Breast epithelium (tissue), 4 donors: Measurements from ENCODE around the gene BCAS3. TPM values are rescaled to one million over a fixed set of nuclear protein-coding genes. Genes with fewer than 3 reads are reported as not detected.
"Not testable (repeated sequence)": the region's sequence is repeated elsewhere in the genome, so short reads cannot be mapped to it uniquely, and the experiment has no call there.

Source experiments
- DNase-seq, 2 donors: peaks; one replicate each; pipeline ENCODE4 v3.0.0-alpha.2; 2019; ENCODE audit warnings: low spot score in 2 of 2
- H3K27ac ChIP-seq, 2 donors: fragments of 200-600 bp; sonication (generic) in 1 of 2; one replicate each; pipeline ENCODE4 v1.5.1; 2016 to 2019; ENCODE audit warnings: mild to moderate bottlenecking in 1 of 2
- H3K27me3 ChIP-seq, 2 donors: fragments of 200-600 bp; sonication (generic) in 1 of 2; one replicate each; pipeline versions ENCODE4 v1.5.1 to v1.6.0; 2017 to 2019; ENCODE audit warnings: control low read depth in 1 of 2, mild to moderate bottlenecking in 1 of 2
- H3K36me3 ChIP-seq: fragments of 200-600 bp; one replicate; pipeline ENCODE4 v1.5.1; 2019
- H3K4me1 ChIP-seq, 2 donors: fragments of 200-600 bp; sonication (generic); one replicate each; pipeline ENCODE4 v1.5.1; 2016 to 2019; ENCODE audit warnings: control low read depth in 1 of 2
- H3K4me3 ChIP-seq, 3 donors: fragments of 200-600 bp; sonication (generic); 1 replicate in 2 of 3; 2 replicates in 1 of 3; pipeline ENCODE4 v1.5.1; 2016 to 2019; ENCODE audit warnings: mild to moderate bottlenecking in 3 of 3, moderate library complexity in 2 of 3
- H3K9me3 ChIP-seq, 2 donors: fragments of 200-600 bp; sonication (generic) in 1 of 2; one replicate each; pipeline ENCODE4 v1.5.1; 2016 to 2019; ENCODE audit warnings: control low read depth in 1 of 2
- POLR2A ChIP-seq: fragments of 450-650 bp; IDR thresholded peaks from one replicate; pipeline ENCODE4 v1.6.1; 2016; ENCODE audit warnings: antibody characterized with exemption, mild to moderate bottlenecking, moderate library complexity
- POLR2AphosphoS5 ChIP-seq, 3 donors: sonication (generic); formaldehyde crosslinking; IDR thresholded peaks; one replicate each; pipeline ENCODE4 v1.6.1; 2017; ENCODE audit warnings: antibody characterized with exemption in 3 of 3
- intact Hi-C: fragments of 100-400 bp; cut with DNase I; formaldehyde crosslinking; loops from one replicate; pipeline ENCODE4 v1.15.1; 2023; ENCODE audit warnings: low total_unique reads
- total RNA-seq, 3 donors: library from RNA; depleted of rRNA; stranded (reverse); fragments of >200 nt; gene quantifications; one replicate each; pipeline ENCODE4 v1.1.0, GENCODE V29; 2016
- TF ChIP-seq, protein P1 (sequence below), 3 donors: fragments of 450-650 bp; IDR thresholded peaks; one replicate each; pipeline ENCODE4 v1.5.1; 2016 to 2017; ENCODE audit warnings: antibody characterized with exemption in 3 of 3, mild to moderate bottlenecking in 3 of 3, moderate library complexity in 3 of 3

Gene BCAS3
- total RNA-seq, 3 donors from 2014 or later = 30.8 to 47.9 (median 31.2) TPM

DNA sequence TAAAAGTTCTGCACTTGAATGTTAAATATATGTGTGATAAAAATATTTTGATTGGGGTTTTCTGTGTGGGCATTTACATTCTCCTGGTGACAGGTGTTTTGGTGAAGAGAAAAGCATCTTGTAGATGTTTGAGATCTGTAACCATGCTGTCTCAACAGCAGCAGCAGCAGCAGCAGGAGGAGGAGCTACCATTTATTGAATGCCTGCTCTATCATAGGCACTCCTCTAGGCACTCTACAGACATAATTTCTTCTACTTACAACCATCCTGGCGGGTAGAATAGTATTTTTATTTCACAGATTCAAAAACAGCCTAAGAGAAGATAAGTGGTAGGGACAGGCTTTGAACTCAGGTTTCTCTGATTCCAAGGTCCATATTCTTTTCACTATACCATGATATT lies 562.3 kb downstream of the BCAS3 start:
- Histone ChIP-seq H3K27me3 (no peaks in the 10 kb centered on the region), H3K9me3 (no peaks in the 10 kb centered on the region), H3K27ac (no peak overlapping the region), H3K36me3 (no peaks in the 10 kb centered on the region), H3K4me3 (no peak overlapping the region), H3K4me1 (no peaks in the 10 kb centered on the region)
- DNase-seq = no peak
- intact Hi-C loops = no loop called here
- TF ChIP-seq POLR2A (no peak), POLR2AphosphoS5 (IDR thresholded peaks at IDR 0.05) (no peak)
- TF ChIP-seq, protein P1, sequence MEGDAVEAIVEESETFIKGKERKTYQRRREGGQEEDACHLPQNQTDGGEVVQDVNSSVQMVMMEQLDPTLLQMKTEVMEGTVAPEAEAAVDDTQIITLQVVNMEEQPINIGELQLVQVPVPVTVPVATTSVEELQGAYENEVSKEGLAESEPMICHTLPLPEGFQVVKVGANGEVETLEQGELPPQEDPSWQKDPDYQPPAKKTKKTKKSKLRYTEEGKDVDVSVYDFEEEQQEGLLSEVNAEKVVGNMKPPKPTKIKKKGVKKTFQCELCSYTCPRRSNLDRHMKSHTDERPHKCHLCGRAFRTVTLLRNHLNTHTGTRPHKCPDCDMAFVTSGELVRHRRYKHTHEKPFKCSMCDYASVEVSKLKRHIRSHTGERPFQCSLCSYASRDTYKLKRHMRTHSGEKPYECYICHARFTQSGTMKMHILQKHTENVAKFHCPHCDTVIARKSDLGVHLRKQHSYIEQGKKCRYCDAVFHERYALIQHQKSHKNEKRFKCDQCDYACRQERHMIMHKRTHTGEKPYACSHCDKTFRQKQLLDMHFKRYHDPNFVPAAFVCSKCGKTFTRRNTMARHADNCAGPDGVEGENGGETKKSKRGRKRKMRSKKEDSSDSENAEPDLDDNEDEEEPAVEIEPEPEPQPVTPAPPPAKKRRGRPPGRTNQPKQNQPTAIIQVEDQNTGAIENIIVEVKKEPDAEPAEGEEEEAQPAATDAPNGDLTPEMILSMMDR (IDR thresholded peaks at IDR 0.05) = no peak

DNA sequence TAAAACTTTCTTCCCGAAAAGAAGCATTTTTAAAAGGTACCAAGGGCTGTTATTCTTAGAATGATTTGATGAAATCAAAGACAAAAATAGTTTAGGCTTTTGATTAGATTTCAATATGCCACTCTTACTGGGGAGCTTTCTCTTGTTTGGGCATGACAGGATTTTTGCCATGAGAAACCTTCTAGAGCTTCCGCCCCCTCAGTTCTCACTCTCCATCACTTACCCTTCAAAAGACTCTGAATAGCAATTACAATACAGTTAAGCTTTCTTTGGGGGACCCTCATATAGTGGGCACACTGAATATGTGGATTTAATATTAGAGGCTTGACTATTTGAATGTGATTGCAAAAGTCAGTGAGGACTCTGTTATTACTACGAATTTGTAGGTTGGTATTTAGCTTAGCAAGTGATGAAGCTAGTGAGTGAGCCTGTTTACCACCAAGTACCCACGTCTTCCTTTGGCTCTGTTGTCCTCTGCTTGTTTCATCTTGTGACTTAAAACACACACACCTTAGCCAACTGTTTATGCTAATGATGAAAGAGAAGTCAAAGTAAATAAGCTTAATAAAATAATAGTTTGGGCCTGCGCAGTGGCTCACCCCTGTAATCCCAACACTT lies 563.3 kb downstream of the BCAS3 start:
- Histone ChIP-seq H3K4me1 (no peaks in the 10 kb centered on the region), H3K36me3 (no peaks in the 10 kb centered on the region), H3K9me3 (no peaks in the 10 kb centered on the region), H3K4me3 (no peak overlapping the region), H3K27ac (no peak overlapping the region), H3K27me3 (no peaks in the 10 kb centered on the region)
- intact Hi-C loops = no loop called here
- TF ChIP-seq, protein P1 (IDR thresholded peaks at IDR 0.05) = no peak
- TF ChIP-seq POLR2A = no peak
- no peak for TF ChIP-seq POLR2AphosphoS5 (IDR thresholded peaks at IDR 0.05)
- DNase-seq = no peak

DNA sequence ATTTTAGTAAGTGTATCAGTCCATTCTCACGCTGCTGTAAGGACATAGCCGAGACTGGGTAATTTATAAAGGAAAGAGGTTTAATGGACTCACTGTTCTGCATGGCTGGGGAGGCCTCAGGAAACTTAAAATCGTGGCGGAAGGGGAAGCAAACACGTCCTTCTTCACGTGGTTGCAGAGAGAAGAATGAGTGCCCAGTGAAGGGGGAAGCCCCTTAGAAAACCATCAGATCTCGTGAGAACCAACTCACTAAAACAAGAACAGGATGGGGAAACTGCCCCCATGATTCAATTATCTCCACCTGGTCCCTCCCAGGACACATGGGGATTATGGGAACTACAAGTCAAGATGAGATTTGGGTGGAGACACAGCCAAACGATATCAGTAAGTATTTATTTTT lies 567.3 kb downstream of the BCAS3 start:
- H3K27ac ChIP-seq, H3K4me1 ChIP-seq, DNase-seq, intact Hi-C loops, H3K4me3 ChIP-seq, H3K36me3 ChIP-seq, H3K9me3 ChIP-seq, H3K27me3 ChIP-seq: not testable (repeated sequence)

DNA sequence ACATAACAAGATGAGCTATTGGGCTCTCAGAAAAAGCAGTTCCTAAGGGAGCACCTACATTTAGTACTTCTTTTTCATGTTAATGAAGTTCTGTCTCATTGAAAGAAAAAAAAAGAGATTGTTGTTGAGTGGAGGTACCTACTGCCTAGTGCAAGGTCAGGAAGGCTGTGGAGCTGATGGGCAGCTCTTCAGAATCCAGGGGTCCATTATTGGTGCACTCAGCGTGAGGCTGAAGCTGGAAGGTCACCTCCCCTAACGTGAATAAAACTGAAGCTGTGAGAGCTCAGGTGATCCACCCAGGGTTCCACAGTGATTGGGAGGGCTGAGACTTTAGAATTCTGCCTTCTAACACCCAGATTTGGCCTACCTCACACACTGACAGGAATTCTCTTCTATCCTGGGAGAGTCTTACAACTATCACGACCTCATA lies 568.1 kb downstream of the BCAS3 start:
- no peaks in the 10 kb centered on the region for H3K27me3 ChIP-seq
- no peaks in the 10 kb centered on the region for H3K36me3 ChIP-seq
- H3K4me3 ChIP-seq = no peak overlapping the region
- H3K27ac ChIP-seq = no peak overlapping the region
- H3K4me1 ChIP-seq = no peaks in the 10 kb centered on the region
- intact Hi-C loops = no loop called here
- DNase-seq = no peak
- no peak for TF ChIP-seq POLR2A
- no peak for TF ChIP-seq POLR2AphosphoS5 (IDR thresholded peaks at IDR 0.05)
- TF ChIP-seq, protein P1 (IDR thresholded peaks at IDR 0.05) = no peak
- no peaks in the 10 kb centered on the region for H3K9me3 ChIP-seq

DNA sequence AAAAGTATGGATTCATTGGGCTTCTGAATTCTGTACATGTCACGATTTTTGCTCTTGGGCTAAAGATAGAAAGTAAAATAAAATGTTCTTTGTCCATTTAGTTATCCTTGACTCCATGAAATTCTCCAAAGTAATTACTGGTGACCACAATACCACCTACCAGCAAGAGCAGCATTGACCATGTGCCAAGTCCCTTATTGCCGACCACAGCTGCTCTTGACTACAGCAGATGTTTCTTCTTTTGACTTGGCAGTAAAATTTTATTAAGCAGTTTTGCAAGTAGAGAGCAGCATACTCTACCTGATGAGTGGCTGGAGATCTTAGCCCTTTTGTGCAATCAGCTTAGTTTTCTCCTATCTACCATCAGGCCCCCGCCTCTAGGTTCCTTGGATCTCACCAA lies 569.8 kb downstream of the BCAS3 start:
- Histone ChIP-seq H3K36me3 (no peaks in the 10 kb centered on the region), H3K4me1 (no peaks in the 10 kb centered on the region), H3K27ac (peak overlapping the region in 1 of 2 donors; percentile 54), H3K9me3 (no peaks in the 10 kb centered on the region), H3K27me3 (no peaks in the 10 kb centered on the region), H3K4me3 (no peak overlapping the region)
- intact Hi-C loops = no loop called here
- peak in 1 of 2 donors; percentile 44 for DNase-seq
- TF ChIP-seq POLR2A (no peak), POLR2AphosphoS5 (IDR thresholded peaks at IDR 0.05) (no peak)
- TF ChIP-seq, protein P1 (IDR thresholded peaks at IDR 0.05) = no peak

DNA sequence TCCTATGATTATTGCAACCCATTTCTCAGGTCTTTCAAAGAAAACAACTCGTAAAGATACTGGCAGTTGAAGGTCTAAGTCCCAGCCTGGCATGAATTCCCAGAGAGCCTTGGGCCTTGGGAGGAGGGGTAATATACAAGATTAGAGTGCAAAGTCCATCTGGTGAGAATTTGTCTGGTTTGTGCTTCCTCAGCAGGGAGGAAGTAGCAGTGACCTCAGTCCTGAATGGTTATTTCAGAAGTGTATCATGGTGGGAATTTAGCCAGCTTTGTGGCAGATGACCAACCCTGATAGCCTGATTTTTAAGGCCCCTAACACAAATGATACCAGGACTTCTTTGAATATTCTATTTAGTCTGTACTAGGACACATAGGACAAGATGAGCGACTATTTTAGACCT lies 570.7 kb downstream of the BCAS3 start:
- Histone ChIP-seq H3K9me3 (no peaks in the 10 kb centered on the region), H3K4me1 (no peaks in the 10 kb centered on the region), H3K36me3 (no peaks in the 10 kb centered on the region), H3K27me3 (no peaks in the 10 kb centered on the region), H3K4me3 (no peak overlapping the region), H3K27ac (peak overlapping the region; percentile 17 to 54)
- no peak for DNase-seq
- TF ChIP-seq, protein P1 (IDR thresholded peaks at IDR 0.05) = no peak
- TF ChIP-seq POLR2A (no peak), POLR2AphosphoS5 (IDR thresholded peaks at IDR 0.05) (no peak)
- intact Hi-C loops = no loop called here
